ENCODE measurements around the gene CFP.
"Not testable (repeated sequence)": the region's sequence is repeated elsewhere in the genome, so short reads cannot be mapped to it uniquely, and the experiment has no call there.

Gene CFP

DNA sequence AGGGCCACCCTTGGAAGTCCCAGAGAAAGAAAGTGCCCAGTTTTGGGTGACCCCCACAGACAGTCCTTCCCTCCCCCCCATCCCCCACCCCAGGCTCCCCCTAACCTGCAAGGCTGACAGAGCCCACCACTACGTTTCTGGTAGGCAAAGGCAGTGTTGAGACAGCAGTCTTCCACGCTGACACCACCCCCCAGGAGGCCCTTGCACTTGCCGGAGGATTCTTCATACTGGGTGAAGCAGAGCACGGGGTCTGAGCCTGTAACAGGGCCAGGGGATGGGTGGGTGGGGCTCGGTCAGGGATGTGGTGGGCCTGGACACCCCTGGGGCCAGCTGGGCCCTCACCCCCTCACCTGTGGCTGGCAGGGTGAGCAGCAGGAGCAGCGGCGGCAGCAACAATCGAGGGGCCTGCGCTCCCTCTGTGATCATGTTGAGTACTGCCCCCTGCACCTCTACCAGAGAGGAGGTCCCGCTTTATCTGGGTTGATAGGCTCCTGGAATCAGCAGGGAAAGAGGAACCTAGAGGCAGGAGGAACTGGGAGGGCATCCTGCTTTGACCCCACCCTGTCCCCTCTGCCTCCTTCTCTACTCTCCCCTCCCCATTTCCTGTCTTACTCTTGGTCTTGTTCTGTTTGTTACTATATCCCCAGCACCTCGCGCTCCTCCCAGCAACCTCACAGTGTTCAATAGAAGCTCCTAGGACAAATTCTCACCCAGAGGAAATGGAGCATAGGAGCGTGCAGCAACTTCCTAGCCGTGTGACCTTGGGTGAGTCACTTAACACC is at the start of gene CFP:
TSS of gene CFP (minus strand) at position 512 of the 782 bp plus-strand sequence. CDS start at position 426, 86 bp downstream.
- DNase-seq (ENCODE audit: low read depth in 1 of 2, low spot score in 1 of 2) = no peak

DNA sequence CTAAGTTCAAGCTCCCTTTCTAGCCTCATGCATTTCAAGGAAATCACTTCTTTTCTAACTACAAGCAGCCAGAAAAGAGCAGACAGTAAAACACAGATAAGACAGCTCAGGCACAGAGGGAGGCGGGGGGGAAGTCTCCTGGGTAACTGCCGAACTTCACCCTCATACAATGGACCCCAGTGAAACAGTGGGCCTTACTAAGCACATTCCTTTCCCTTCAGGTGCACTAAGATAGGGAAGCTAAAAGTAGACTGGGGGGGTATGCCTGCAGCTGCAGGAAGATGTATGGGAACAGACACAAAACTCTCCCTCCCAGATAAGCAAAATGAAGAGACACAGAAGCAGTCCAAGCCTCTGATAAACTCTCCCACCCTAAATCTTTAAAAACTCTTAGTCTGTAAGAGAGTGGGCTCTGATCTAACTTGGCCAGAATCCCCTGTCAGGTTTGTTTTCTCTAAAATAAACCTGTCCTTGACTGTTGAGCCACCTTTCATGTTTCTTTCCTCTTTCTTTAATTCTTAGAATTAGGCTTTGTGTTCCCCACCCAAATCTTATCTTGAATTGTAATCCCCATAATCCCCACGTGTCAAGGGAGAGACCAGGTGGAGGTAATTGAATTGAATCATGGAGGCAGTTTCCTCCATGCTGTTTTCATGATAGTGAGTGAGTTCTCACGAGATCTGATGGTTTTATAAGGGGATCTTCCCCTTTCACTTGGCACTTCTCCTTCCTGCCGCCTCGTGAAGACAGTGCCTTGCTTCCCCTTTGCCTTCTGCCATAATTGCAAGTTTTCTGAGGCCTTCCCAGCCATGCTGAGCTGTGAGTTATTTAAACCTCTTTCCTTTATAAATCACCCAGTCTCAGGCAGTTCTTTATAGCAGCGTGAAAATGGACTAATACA is 46.5 kb upstream of the CFP start:
- not testable (repeated sequence) for DNase-seq (ENCODE audit: low read depth in 1 of 2, low spot score in 1 of 2)

DNA sequence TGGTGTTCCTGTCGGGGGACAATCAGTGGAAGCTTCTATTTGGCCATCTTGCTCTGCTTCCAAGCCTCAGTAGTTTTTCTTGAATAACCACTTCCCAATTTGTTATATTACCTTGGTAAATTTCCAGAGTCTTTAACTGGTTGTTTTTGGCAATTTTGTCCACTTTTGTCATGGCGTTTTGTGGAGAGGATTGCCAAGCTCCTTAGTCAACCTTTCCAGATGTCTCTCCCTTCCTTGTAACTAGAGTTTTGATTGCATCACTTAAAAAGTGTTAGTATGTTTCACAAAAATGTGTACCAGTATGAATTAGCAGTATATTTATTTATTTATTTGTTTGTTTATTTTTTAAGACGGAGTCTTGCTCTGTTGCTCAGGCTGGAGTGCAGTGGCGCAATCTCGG is 45.0 kb upstream of the CFP start:
- DNase-seq (ENCODE audit: low read depth in 1 of 2, low spot score in 1 of 2) = no peak

DNA sequence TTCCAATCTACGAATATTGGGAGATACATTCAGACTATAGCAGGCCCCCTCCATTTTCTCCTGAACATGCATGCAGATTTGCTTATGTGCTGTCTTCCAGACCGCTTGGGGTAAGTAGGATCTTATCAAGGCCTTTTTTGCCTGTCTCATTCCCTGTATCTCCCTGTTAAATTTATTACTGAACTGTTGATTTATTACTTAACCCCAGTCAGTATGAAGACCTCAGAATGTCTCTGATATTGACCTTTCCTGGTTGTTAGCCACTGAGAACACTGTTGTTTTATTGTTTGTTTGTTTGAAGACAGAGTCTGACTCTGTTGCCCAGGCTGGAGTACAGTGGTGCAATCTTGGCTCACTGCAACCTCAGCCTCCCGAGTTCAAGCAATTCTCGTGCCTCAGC is 36.1 kb upstream of the CFP start:
- DNase-seq (ENCODE audit: low read depth in 1 of 2, low spot score in 1 of 2) = not testable (repeated sequence)

DNA sequence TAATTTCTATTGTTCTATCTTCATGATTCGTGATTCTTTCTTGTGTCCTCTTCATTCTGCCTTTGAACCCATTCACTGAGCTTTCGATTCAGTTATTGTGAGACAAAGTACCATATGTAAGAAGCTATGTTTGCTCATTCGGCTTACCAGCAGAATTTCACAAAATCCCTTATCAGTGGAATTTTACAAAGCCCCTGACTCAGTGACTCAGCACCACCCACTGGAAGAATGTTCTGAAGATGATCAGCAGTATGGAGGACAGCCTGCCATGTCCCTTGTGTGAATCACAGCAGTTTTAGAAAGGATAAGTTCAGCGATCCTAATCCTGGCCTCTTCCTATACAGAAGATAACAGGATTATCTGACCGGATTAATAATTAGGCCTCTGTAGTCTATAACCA is 35.0 kb upstream of the CFP start:
- no peak for DNase-seq (ENCODE audit: low read depth in 1 of 2, low spot score in 1 of 2)

DNA sequence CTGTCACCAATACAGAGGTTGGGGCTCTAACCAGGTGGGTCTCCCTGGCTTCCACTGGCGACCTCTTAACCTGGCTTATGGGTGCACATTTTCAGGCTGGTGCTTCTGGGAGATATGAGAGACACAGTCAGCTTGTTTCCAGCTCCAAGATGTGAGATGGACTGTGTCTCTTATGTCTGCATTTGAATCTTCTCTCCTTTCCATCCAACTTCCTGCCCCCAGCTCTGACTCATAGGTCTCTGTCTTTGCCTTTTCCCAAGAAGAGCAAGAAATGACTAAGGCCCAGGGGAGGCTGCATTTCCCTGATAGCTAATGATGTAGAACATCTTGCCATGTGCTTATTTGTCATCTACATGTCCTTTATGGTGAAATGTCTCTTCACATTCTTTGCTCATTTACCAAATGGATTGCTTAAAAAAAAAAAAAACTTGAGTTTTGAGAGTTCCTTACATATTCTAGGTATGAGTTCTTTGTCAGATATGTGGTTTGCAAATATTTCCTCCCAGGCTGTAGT is 32.5 kb upstream of the CFP start:
- DNase-seq (ENCODE audit: low read depth in 1 of 2, low spot score in 1 of 2) = peak in 1 of 2 donors; percentile 58

DNA sequence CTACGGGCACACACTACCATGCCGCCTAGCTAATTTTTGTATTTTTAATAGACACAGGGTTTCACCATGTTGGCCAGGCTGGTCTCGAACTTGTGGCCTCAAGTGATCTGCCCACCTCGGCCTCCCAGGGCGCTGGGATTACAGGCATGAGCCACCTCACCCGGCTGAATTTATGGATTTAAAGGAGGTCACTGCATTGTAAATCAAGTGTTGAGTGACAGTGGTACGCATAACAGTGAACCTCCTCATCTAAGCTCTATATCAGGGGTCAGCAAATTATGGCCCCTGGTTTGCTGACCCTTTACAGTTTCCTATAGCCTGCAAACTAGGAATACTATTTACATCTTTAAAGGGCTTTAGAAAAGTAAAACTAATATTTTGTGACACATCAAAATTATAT is 31.8 kb upstream of the CFP start:
- no peak for DNase-seq (ENCODE audit: low read depth in 1 of 2, low spot score in 1 of 2)

DNA sequence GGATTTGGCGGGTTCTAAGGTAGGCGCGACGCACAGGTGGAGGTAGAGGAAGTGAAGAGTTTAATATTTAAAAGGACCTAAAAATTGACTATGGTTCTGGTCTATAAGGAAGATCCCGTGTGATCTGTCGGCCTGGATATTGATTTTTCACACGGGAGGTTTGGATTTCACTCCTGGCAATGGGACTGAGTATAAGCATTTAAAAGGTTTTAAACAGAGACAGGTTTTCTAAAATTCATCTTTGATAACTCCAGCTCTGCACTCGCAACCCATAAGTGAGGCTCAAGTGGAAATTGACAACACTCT is 29.6 kb upstream of the CFP start:
- DNase-seq (ENCODE audit: low read depth in 1 of 2, low spot score in 1 of 2) = no peak

DNA sequence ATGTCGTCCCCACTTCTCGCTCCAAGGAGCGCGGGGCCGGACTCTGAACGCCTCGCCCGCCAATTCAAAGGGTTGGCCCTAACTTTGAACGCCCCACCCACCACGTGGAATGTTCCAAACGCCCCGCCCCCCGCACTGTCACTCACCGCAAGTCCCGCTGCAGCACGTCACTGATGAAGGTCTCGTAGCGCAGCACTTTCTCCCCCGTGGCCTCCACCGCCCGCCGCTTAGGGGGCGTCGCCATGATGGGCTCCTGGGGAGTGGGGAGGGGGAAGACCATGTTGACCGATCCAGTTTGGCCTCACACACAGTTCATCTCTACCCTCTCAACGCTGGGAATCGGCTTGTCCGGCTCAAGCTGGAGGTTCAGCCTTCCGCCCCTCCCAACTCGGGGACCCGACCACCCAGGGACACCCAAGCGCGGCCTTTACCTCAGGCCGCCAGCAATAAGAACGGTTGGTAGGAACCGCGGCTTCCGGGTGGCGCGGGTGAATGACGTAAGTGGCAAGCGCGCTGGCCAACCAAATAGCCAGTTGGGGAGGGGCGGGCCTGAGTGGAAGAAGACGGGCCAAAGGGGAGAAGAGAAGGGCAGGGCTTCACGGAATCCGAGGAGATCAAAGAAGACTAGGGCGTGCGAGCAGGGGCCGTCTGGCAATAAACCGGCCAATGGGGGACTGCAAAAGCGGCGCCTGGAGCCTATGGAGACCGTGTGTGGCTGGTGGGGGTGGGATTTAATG is 29.1 kb upstream of the CFP start, which contains the start of gene UXT:
TSS of gene UXT (minus strand) at position 497 of the 737 bp plus-strand sequence. CDS start at position 244, 253 bp downstream.
- peak; percentile 78 to 88 for DNase-seq (ENCODE audit: low read depth in 1 of 2, low spot score in 1 of 2)

DNA sequence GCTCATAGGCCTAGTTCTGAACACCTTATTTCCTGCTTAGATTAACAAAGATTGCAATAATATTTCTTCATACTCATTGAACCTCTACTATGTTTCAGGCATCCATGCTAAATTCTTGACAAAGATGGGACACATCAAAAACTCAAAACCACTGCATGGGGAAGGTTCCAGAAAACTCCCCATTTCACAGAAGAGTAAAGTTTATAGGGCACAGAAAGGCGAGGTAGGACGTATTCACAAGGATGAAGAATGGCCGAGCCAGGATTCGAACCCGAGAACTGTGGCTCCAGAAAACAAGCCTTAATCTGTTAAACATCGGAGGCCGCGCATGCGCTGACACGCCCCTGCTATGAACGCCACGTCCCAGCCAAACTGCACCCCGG is 28.6 kb upstream of the CFP start:
- no peak for DNase-seq (ENCODE audit: low read depth in 1 of 2, low spot score in 1 of 2)

DNA sequence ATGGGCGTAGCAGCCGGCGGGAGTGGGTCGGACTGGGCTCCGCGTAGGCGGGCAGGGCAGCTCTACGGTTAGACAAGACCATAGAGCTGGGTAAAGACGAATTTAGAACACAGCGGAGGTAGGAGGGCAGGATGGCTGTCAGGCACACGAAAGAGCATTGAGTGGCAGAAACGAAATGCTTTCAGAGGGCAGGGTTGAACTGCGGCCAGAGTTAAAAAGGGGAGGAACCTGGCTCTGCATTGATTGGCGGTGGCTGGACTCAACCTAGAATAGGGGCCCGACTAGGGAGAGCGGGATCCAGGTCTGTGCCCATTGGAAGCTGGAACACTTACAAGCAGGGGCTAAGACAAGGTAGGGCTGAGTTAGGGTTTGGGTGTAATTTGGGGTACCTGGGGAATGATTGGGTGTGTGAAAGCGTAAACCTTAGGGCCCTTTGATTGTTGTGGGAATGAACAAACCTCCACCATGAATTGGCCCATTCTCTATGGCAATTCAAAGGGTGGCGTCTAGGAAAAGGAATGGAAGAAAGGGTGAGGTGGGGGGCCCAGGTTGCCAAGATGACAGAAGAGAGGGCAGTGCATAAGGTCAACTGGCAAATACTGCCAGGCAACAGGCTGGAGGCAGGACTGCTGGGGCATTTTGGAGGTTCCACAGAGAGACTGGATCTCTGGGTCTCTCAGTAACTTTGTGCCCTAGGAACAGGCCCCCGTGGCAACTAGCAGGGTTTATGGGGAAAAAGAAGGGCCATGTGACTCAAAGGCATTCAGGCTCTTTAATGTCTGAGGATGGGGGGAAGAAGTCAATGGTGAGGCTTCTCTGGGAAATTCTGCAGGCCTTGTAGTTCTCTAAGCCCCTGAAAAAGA is 21.5 kb upstream of the CFP start:
- no peak for DNase-seq (ENCODE audit: low read depth in 1 of 2, low spot score in 1 of 2)

DNA sequence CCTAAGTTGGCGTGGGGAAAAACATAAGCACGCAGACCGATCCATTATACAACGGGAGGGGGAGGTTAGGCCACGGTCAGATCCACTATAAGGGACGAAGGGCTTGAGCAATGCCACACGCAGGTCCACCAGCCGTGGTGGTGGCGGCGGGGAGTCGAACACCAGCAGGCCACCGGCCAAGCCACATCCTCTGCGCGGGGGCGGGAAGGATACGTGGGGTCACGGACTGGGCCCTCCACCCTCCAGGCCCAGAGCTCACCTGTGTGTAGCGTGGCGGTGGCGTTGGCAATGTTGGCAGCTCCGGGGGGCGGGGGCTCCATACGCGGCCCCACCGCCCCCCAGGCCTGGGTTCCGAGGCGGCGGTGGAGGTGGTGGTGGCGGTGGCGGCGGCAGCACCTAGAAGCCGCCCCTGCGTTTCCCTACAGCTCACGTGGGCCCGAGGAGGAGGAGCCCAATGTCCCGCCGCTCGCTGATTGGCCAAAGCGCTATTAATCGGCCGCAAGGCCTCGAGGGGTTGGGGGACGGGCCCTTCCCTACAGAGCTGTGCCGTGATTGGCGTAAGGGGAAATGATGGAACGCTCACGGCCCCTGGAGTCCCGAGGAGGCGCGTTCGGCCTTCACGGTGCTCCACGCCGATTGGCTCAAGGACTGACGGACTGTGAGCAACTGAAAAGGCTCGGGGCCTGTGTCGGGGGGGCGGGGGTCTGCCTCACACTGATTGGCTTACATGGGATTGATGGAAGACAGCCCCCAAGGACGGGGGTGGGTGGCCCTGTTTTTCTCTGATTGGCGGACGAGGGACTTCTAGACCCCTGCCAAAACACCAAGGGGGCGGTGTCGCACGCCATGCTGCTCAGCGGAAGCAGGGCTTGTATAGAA is 20.7 kb upstream of the CFP start, which contains the start of gene ELK1:
TSS of gene ELK1 (minus strand) at position 400 of the 879 bp plus-strand sequence. CDS start 9,122 bp downstream, outside the sequence.
- DNase-seq (ENCODE audit: low read depth in 1 of 2, low spot score in 1 of 2) = peak; percentile 53 to 84

DNA sequence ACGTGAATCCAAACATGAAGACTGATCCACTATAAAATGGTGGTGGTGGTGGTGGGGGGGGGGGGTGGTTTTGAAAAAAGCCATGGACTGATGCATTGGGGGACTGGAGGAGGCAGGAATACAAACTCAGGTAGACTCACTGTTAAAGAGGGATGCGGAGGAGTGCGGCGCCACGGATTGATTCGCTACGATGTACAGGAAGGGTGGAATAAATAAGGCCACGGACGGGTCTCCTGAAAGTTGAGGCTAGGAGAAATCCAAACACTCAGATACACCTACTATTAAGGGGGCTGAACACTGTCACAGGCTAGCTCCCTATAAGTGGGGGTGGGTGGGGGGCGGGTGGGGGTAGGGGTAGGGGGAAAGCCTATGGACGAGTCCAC is 20.0 kb upstream of the CFP start:
- DNase-seq (ENCODE audit: low read depth in 1 of 2, low spot score in 1 of 2) = no peak

DNA sequence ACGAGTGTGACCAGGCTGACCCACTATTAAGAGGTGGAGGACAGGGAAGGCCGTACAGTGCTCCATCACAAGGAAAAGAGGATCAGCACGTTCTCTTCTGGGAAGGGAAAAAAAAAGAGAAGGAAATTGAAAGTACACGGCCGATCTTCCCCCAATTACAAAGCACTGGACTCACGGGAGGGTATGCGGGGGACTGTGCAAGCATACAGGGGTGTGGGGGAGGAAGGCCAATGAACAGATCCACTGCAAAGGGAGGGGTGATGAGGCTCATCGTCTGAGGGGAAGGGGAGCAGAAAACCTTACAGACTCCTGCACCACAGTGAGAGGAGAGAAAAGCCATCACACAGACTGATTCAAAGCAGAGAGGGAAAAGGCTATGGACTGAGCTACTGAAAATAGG is 19.5 kb upstream of the CFP start:
- no peak for DNase-seq (ENCODE audit: low read depth in 1 of 2, low spot score in 1 of 2)

DNA sequence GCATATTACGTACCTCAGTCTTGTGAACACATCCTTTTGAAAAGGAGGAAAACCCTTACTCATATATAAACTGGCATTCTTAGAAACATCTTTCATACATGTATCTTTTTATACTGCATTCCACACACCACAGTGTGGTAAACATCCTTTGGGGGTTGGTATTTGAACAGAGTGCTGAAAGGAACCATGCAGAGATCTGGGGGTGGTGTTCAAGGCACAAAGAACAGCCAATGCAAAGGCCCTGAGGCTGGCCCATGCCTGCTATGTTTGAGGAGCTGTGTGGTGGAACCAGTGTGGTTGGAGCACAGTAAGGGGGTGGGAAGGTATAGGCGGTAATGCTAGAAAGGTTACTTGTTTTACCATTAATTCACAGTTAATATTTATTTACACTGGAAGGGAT is 18.6 kb upstream of the CFP start:
- no peak for DNase-seq (ENCODE audit: low read depth in 1 of 2, low spot score in 1 of 2)

DNA sequence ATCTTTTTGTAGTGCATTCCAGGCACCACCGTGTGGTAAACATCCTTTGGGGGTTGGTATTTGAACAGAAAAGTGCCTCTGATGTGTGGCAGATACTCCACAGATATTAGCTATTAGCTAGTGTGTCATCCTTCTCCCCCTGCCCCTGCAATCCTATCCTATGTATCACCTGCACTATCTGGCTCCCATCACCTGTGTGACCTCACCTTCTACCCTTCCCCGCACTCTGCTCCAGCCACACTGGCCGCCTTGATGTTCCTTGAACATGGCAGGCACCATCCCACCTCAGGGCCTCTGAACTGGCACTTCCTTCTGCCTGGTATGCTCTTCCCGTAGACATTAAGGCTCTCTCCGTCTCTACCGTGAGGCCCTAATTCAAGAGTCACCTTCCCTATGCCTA is 16.9 kb upstream of the CFP start:
- DNase-seq (ENCODE audit: low read depth in 1 of 2, low spot score in 1 of 2) = no peak

DNA sequence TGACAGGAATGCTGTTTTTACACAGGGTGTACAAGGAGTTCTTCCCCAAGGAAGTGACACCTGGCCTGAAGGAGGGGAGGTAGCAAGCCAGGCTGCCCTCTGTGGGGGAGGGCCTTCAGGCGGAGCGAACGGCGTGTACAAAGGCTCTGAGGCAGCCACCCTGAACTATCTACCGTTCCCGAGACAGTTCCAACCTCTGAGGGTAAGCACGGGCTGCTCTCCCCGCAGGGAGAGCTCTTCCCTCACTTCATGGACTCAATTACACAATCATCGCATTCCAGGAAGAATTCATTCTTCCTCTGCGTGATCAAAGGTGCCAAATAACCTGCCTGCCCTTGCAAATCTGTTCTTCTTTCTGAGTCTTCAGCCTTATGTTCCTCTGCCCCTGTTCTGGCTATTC is 15.8 kb upstream of the CFP start:
- no peak for DNase-seq (ENCODE audit: low read depth in 1 of 2, low spot score in 1 of 2)

DNA sequence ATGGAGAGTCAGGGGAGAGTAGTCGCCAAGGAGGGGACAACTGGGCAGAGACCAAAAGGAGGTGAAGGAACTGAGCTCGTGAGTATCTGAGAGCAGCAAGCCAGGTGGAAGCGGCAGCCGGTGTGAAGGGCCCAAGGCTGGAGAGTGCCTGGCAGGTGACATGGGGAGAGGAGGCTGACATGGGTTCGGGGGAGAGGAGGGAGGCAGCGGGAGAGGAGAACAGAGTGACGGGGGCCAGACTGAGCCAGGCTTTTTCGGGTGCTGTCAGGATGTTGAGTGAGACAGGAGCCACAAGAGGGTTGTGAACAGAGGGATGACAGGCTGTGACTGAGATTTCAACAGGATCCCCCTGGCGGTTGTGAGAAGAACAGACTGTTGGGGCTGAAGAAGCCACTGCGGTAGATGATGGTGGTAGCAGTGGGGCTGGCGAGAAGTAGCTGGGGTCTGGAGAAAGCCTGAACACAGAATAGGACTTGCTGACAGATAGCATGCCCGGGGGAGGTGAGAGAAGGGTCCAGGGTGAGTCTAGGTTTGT is 14.9 kb upstream of the CFP start:
- DNase-seq (ENCODE audit: low read depth in 1 of 2, low spot score in 1 of 2) = no peak

DNA sequence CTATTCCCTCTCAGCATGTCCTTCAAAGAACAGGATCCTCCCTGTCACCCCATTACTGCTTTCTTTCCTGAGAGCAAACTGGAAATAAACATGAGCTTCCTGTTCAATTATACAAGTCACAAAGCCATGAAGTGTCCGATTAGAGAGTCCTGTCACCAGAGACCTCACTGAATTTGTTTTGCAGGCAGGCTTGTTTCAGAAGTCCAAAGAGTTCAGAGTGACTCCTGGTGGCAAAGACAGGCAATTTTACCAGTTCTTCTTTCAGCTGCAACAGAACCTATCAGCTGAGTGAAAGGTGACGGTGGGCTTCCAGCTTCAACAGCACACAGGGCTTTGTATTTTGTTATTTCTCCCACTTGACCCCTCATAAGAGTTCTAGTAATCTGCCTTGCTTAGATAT is 14.2 kb upstream of the CFP start:
- no peak for DNase-seq (ENCODE audit: low read depth in 1 of 2, low spot score in 1 of 2)
